GM19043 (cell line): ENCODE results near the gene IL10RB.

Experiments
- ATAC-seq: cut with Tn5 transposase; IDR thresholded peaks from one replicate; pipeline ENCODE4 v1.9.1; 2021; ENCODE audit warnings: low read depth; ENCODE audit not compliant: unreplicated experiment

IL10RB gene

DNA sequence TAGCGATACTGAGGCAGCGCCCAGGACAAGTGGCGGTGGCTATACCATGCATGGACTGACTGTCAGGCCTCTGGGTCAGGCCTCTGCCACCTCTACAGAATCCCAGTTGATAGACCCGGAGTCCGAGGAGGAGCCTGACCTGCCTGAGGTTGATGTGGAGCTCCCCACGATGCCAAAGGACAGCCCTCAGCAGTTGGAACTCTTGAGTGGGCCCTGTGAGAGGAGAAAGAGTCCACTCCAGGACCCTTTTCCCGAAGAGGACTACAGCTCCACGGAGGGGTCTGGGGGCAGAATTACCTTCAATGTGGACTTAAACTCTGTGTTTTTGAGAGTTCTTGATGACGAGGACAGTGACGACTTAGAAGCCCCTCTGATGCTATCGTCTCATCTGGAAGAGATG is 3.2 kb upstream of the IL10RB start:
- ATAC-seq: no peak

DNA sequence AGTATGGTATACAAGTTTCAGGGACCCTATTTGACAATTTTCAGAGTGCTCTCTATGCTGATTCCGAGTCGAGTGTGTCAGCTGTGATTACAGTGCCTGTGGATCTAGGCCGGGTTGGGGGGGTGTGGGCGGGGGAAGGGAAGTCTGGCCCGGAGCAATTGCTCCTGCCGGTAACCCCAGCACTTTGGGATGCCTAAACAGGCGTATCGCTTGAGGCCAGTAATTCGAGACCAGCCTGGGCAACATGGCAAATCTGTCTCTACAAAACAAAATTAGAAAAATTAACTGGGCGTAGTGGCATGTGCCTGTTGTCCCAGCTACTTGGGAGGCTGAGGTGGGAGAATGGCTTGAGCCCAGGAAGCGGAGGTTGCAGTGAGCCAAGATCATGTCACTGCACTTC is 1.6 kb upstream of the IL10RB start:
- ATAC-seq: no peak

GRCh38 chr21:33265664-33266049 is 510 bp upstream of the IL10RB start:
- ATAC-seq: no peak

GRCh38 chr21:33266789-33267135 is 595 bp downstream of the IL10RB start:
- ATAC-seq: no peak

DNA sequence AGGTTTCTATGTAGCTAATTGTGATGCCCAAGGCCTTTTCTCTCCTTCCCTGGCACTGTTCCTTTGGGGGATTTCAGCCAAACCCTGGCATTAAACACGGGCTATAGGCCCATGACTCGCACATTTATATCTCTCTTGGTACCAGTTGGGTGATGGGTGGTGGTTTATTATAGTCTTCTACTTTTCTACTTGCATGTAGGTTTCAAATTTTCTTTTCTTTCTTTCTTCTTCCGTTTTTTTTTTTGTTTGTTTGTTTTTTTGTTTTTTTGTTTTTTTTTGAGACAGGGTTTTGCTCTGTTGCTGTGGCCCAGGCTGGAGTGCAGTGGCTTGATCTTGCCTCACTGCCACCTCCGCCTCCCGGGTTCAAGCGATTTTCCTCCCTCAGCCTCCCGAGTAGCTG is 1.1 kb downstream of the IL10RB start:
- ATAC-seq: no peak

DNA sequence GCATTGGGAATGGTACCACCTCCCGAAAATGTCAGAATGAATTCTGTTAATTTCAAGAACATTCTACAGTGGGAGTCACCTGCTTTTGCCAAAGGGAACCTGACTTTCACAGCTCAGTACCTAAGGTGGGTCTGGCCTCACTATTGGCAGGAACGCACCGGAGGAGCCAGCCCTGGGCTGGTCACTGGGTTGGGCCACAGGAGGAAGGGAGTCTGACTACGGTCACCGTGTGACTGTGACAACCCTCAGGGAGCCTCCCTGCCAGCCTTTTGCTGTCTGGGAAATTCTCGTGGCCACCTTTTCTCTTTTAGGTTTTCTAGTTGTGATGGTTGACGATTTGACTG is 2.2 kb downstream of the IL10RB start:
- ATAC-seq: peak; percentile 4

DNA sequence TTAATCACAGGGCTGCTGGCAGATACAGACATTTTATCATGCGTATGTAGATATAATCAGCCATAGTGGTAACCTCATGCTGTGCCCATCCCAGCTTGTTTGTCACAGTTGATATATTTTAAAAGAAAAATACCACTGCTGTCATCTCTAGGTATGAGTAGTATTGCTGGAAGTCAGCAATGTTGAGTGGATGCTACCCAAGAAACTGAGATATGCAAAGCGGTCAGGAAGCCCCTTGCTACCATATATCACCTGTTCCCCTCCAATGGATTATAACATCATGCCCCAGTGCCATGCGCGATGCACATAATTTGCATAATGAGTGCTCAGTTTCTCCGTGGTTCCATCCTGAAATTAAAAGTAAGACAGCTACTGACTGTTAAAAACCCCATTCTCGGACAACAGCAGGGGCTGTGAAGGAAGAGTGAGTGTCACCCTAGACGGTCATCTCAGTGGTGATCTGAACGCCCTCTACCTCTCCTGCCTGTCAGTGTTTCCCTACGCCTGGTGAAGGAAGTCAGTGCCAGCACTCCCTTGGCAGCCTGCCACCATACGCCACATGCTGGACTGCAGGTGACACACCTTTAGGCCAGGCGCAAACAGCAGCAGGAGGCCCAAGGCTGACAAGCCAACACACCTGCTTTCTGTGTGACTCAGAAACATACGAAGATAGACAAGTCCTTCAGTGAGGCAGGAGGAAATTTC is 2.7 kb downstream of the IL10RB start:
- peak; percentile 54 for ATAC-seq

GRCh38 chr21:33270986-33271385 is 4.8 kb downstream of the IL10RB start:
- no peak for ATAC-seq

- ATAC-seq: no peak
These were observed 6.9 kb downstream of the IL10RB start for GRCh38 chr21:33273044-33273443.

DNA sequence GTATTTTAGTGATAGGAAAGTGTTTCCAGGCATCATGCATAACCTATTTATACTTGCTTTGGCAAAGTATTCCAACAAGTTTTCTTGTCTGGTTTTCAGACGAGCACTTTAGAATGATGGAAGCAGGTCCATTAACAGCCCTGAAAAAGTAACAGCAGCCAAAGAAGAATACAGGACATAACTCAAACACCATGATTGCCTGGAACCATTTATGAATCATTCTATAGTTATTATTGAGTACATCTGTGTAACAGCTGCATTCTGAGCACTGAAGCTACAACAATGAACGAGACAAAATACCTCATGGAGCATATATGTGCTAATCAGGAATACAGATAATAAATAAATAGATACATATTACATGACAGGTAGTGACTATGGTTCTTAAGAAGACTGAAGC is 12.6 kb downstream of the IL10RB start:
- ATAC-seq: no peak

- ATAC-seq: no peak
These were observed 13.2 kb downstream of the IL10RB start for GRCh38 chr21:33279330-33279820.

DNA sequence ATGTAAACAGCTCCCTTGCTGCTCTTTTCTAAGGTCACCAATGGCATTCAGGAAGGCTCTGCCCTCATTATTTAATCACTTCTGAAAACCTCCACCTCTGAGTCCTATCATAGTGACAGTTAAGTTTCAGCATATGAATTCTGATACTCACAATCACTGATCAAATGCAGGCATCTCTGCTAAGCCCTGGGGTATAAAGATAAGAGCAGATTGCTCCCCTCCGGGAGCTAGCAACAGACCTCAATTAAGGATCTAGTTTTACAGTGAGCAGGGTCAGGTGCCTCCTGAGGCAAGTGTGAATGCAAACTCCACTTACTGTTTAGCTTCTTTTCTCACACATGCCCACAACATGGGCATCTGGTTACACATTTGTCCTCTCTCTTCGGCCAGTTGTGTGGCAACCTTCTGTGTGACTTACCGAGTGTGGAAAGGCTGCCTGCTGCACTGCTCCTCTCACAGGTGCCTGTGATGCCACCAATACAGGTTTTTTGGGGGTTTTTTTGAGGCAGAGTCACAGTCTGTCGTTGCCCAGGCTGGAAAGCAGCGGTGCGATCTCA is 15.0 kb downstream of the IL10RB start:
- no peak for ATAC-seq

GRCh38 chr21:33283203-33283602 is 17.0 kb downstream of the IL10RB start:
- no peak for ATAC-seq

DNA sequence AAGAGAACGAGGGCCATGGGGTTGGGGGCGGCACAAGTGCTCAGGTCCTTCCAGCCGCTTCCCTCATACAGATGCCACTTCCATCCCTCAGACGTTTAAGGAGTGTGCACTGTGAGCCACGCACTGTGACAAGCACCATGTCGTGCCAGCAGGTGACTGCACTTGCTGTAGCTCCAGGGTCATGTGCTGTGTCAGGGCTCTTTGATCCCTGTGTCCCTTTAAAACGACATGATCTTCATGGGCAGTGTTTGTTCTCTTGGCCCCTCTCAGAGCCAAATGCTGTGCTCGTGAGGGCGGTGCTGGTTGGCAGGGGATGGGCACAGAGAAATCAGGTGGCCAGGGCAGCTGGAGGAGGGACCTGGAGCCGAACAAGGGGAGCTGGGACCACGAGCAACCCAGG is 19.9 kb downstream of the IL10RB start:
- no peak for ATAC-seq

DNA sequence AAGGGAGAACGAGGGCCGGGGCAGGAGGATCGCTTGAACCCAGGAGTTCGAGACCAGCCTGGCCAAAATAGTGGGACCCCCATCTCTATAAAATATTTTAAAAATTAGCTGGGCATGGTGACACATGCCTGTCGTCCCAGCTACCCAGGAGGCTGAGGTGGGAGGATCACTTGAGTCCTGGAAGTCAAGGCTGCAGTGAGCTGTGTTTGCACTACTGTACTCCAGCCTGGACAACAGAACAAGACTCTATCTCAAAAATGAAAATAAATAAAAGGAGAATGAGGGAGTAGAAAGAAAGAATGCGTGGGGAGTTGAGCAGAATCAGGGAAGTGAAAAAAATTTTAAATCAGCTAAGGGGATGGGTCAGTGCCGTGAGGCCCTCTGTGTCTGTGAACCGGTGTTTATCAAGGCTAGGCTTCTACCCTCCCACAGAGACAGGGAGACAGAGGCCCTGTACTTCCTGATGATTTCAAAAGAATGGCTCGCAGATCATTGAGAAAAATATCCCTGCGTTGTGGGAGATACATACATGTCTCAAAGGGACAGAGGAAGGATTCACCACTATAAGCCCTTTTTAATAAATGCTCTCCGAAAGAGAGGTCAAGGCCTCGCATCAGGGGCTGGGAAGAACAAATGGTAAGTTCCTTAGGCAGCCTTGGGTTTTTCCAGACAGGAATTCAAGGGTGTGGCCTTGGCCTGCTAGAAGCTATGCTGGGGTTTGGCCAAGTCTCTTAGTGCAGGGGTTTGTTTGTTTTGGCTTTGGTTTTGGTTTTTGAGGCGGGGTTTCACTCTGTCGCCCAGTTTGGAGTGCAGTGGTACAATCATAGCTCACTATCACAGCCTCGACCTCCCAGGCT is 20.7 kb downstream of the IL10RB start:
- ATAC-seq: no peak

- ATAC-seq: no peak
These were observed 23.1 kb downstream of the IL10RB start for GRCh38 chr21:33289199-33289819.

DNA sequence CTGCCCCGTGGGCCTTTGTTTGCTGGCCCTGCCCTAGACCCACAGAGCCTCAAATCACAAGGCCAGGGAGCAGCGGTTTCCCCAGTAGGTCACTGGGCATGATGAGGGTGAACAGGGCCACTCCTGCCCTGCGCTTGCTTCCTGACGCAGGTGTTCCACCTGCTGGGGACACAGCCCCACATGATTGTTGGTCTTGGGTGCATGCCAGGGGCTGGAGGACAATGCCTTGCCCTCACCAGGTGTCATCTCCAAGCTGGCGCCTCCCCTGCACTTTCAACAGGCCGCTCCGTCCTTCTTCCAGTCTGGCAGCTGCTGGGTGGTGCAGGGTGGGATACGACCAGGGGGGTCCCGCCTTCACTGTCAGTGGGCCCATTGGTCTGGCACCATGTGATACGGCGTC is 24.3 kb downstream of the IL10RB start:
- no peak for ATAC-seq

- ATAC-seq: no peak
These were observed 25.5 kb downstream of the IL10RB start for GRCh38 chr21:33291686-33292085.

- ATAC-seq: no peak
These were observed 26.6 kb downstream of the IL10RB start for GRCh38 chr21:33292724-33293123.

- no peak for ATAC-seq
These were observed 27.0 kb downstream of the IL10RB start for GRCh38 chr21:33293136-33293535.

DNA sequence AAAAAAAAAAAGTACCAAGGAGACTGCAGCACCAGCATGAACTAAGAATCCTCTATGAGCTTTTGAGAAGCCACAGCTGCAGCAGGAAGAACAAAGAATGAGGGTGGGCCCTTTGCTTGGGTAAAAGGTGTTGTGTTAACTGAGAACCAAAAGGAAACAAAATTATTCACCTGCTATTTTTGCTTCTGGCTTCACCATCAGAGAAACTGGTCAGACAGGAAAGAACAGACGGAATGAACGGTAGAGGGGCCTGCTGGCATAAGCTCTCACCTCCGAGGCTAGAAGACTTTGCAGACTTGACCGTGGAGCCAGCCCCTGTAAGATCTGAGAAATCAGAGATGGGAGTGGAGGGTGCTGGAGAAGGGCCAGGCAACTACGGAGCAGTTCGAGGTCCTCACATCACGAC is 27.6 kb downstream of the IL10RB start:
- ATAC-seq: no peak
